Measurements from ENCODE around the gene ARHGAP10. TPM values are rescaled to one million over a fixed set of nuclear protein-coding genes. Genes with fewer than 3 reads are reported as not detected.

Gene ARHGAP10
- total RNA-seq, 1 experiment from 2014 or later: 9.0 TPM

DNA sequence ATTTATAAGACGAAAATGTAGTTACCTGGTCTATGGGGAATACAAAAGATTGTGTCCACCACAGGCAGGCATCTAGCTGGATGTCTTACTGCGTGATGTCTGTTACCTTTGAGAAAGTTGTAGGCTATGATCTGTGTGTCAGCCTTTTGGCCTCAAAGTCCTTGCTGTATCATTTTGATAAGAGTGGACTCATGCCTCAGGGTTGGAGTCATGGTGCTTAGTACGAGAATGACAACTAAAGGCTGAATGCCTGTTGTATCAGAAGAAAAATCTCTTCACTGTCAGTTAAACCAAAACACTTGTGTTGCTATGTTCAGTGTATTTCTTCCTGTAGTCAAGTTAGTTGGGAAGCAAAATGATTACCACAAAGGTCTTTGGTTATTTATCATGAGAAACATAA lies 226.2 kb downstream of the ARHGAP10 start:
- Histone ChIP-seq H3K4me2 (ENCODE audit: low read length) (no peak overlapping the region), H2AFZ (ENCODE audit: low read length) (no peak overlapping the region), H3K27me3 (ENCODE audit: low read length) (no peaks in the 10 kb centered on the region), H3K36me3 (ENCODE audit: low read depth, low read length) (no peaks in the 10 kb centered on the region), H3K4me1 (ENCODE audit: insufficient read depth, low read length) (no peaks in the 10 kb centered on the region), H3K4me3 (ENCODE audit: low read length) (no peak overlapping the region), H4K20me1 (ENCODE audit: low read length) (no peaks in the 10 kb centered on the region), H3F3A (ENCODE audit: low read length, unreplicated experiment) (no peaks in the 10 kb centered on the region), H3K9me3 (ENCODE audit: low read length) (no peaks in the 10 kb centered on the region), H3K27ac (ENCODE audit: low read length) (no peak overlapping the region), H3K79me2 (ENCODE audit: low read length) (no peaks in the 10 kb centered on the region), H3K9ac (ENCODE audit: low read length) (no peak overlapping the region), H3K9me2 (replicated peaks; ENCODE audit: low read length) (no peaks in the 10 kb centered on the region)
- BruUV-seq (replicated peaks): no TSS peak
- ChIA-PET CTCF (no interaction called here), POLR2A (ENCODE audit: unreplicated experiment) (no interaction called here)
- no peak for TF ChIP-seq EZH2 (IDR thresholded peaks at IDR 0.05; ENCODE audit: low read length, unreplicated experiment)
- intact Hi-C loops (cut with micrococcal nuclease): no loop called here
- DNase-seq (no peak), ATAC-seq (no peak)

DNA sequence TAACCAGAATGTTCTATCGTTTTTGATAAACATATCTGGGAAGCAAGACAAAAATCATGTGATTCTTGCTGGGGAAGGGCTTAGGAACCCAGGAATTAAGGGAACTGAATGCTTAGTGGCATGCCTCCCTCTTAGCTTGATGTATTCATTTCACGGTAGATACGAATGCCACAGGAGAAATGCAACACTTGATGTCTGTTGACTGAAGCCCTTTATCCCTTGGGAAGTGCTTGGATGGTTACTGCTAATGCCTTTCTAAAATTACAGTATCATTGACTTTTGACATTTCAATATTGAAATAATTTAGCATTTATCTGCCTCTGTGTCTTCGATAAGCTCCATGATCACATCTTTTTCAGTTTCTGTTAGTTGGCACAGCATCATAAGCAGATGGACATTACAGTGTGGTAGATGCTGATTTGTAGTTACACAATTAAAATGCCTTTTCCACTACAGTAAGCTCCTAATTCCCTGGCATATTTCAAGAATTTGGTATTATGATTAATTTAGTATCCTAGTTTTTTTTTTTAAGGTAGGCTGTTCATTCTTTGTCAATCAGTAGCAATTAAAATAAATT lies 226.7 kb downstream of the ARHGAP10 start:
- no TSS peak for BruUV-seq (replicated peaks)
- intact Hi-C loops (cut with micrococcal nuclease): no loop called here
- H4K20me1 ChIP-seq (ENCODE audit: low read length): no peaks in the 10 kb centered on the region

DNA sequence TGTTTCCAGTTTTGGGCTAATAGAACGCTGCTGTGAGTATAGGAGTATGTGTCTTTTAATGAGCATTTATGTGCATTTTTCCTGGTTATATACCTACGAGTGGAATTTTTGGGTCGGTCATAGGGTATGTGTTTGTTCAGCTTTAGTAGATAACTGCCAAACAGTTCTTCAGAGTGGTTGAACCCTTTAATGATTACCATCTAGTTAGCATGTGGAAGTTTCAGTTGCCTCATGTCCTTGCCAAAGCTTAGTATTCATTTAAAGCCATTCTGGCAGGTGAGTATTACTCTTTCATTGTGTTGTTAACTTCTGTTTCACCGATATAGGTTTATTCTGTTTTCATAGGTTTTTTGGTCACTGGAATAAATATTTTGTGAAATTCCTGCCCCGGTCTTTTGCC lies 229.1 kb downstream of the ARHGAP10 start:
- H3K4me3 ChIP-seq (ENCODE audit: low read length): no peak overlapping the region
- no peaks in the 10 kb centered on the region for H4K20me1 ChIP-seq (ENCODE audit: low read length)
- H3K36me3 ChIP-seq (ENCODE audit: low read depth, low read length): no peaks in the 10 kb centered on the region
- no peaks in the 10 kb centered on the region for H3K9me2 ChIP-seq (replicated peaks; ENCODE audit: low read length)
- H3F3A ChIP-seq (ENCODE audit: low read length, unreplicated experiment): no peaks in the 10 kb centered on the region
- no peak overlapping the region for H2AFZ ChIP-seq (ENCODE audit: low read length)
- CTCF ChIA-PET: no interaction called here
- DNase-seq (no peak), ATAC-seq (no peak)
- H3K4me2 ChIP-seq (ENCODE audit: low read length): no peak overlapping the region
- BruUV-seq (replicated peaks): no TSS peak
- H3K27me3 ChIP-seq (ENCODE audit: low read length): no peaks in the 10 kb centered on the region
- H3K27ac ChIP-seq (ENCODE audit: low read length): no peak overlapping the region
- no peak for TF ChIP-seq EZH2 (IDR thresholded peaks at IDR 0.05; ENCODE audit: low read length, unreplicated experiment)
- TF ChIP-seq, protein P1, sequence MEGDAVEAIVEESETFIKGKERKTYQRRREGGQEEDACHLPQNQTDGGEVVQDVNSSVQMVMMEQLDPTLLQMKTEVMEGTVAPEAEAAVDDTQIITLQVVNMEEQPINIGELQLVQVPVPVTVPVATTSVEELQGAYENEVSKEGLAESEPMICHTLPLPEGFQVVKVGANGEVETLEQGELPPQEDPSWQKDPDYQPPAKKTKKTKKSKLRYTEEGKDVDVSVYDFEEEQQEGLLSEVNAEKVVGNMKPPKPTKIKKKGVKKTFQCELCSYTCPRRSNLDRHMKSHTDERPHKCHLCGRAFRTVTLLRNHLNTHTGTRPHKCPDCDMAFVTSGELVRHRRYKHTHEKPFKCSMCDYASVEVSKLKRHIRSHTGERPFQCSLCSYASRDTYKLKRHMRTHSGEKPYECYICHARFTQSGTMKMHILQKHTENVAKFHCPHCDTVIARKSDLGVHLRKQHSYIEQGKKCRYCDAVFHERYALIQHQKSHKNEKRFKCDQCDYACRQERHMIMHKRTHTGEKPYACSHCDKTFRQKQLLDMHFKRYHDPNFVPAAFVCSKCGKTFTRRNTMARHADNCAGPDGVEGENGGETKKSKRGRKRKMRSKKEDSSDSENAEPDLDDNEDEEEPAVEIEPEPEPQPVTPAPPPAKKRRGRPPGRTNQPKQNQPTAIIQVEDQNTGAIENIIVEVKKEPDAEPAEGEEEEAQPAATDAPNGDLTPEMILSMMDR (conservative IDR thresholded peaks at IDR 0.05; ENCODE audit: low read depth, low read length): no peak
- TF ChIP-seq EZH2phosphoT487 (IDR thresholded peaks at IDR 0.05; ENCODE audit: borderline replicate concordance, low read length): no peak
- no peaks in the 10 kb centered on the region for H3K79me2 ChIP-seq (ENCODE audit: low read length)
- H3K9ac ChIP-seq (ENCODE audit: low read length): no peak overlapping the region
- H3K4me1 ChIP-seq (ENCODE audit: insufficient read depth, low read length): peaks cover 10% of the 10 kb centered on the region
- intact Hi-C loops (cut with micrococcal nuclease): no loop called here
- POLR2A ChIA-PET (ENCODE audit: unreplicated experiment): no interaction called here
- no peaks in the 10 kb centered on the region for H3K9me3 ChIP-seq (ENCODE audit: low read length)

More for the DNA sequence above, 226.7 kb downstream of the ARHGAP10 start:
- no peak overlapping the region for H2AFZ ChIP-seq (ENCODE audit: low read length)
- no peaks in the 10 kb centered on the region for H3F3A ChIP-seq (ENCODE audit: low read length, unreplicated experiment)
- no peaks in the 10 kb centered on the region for H3K4me1 ChIP-seq (ENCODE audit: insufficient read depth, low read length)
- TF ChIP-seq, protein P1 (conservative IDR thresholded peaks at IDR 0.05; ENCODE audit: low read depth, low read length): no peak
- no peak overlapping the region for H3K27ac ChIP-seq (ENCODE audit: low read length)
- H3K27me3 ChIP-seq (ENCODE audit: low read length): no peaks in the 10 kb centered on the region
- H3K4me2 ChIP-seq (ENCODE audit: low read length): no peak overlapping the region
- DNase-seq (no peak), ATAC-seq (no peak)
- H3K79me2 ChIP-seq (ENCODE audit: low read length): no peaks in the 10 kb centered on the region
- H3K9me2 ChIP-seq (replicated peaks; ENCODE audit: low read length): no peaks in the 10 kb centered on the region
- no peak overlapping the region for H3K9ac ChIP-seq (ENCODE audit: low read length)
- H3K4me3 ChIP-seq (ENCODE audit: low read length): no peak overlapping the region
- CTCF ChIA-PET: no interaction called here
- H3K36me3 ChIP-seq (ENCODE audit: low read depth, low read length): no peaks in the 10 kb centered on the region
- POLR2A ChIA-PET (ENCODE audit: unreplicated experiment): no interaction called here
- H3K9me3 ChIP-seq (ENCODE audit: low read length): no peaks in the 10 kb centered on the region
